SK-N-SH (cell line): ENCODE data around the gene KAT2A.

Source experiments
- CTCF ChIP-seq: fragments of 200-600 bp; sonication (generic); IDR thresholded peaks from 2 replicates; pipeline ENCODE4 v1.6.1; 2017; ENCODE audit warnings: antibody characterized with exemption, mild to moderate bottlenecking, moderate library complexity
- SIN3A ChIP-seq: IDR thresholded peaks from 2 replicates; pipeline ENCODE4 v1.6.1; 2012; ENCODE audit warnings: low read depth, mild to moderate bottlenecking, low read length, moderate library complexity, borderline replicate concordance
- TF ChIP-seq, protein P1 (sequence below): IDR thresholded peaks from 2 replicates; pipeline ENCODE4 v1.4.0; 2012; ENCODE audit warnings: low read depth

DNA sequence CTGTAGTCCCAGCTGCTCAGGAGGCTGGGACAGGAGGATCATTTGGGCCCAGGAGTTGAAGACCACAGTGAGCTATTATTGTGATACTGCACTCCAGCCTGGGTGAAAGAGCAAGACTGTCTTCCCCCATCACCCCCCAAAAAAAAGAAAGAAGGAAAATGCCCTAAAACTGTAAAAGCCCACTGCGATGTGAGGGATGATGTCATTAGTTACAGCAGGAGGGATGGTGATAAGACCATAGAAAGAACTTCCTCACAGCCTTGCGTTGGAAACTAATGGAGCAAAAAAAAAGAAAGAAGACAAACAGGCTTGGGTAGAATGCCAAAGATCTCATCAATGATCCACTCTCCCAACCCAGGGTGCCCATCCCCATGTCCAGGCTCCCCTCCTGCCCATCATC lies 41.6 kb downstream of the KAT2A start:
- TF ChIP-seq, protein P1, sequence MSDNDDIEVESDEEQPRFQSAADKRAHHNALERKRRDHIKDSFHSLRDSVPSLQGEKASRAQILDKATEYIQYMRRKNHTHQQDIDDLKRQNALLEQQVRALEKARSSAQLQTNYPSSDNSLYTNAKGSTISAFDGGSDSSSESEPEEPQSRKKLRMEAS, result no peak
- TF ChIP-seq SIN3A, result no peak
- TF ChIP-seq CTCF, result no peak
